Activated CD8-positive, alpha-beta memory T cell treated with anti-CD3 and anti-CD28 coated beads for 4 hours (primary cell): Measurements from ENCODE around the gene FERMT3.
"Not testable (repeated sequence)": the region's sequence is repeated elsewhere in the genome, so short reads cannot be mapped to it uniquely, and the experiment has no call there.

ENCODE experiments used
- DNase-seq, 2 donors: peaks; one replicate each; pipeline ENCODE4 v3.0.0-alpha.2; 2020; ENCODE audit warnings: low read depth in 2 of 2

The FERMT3 gene

DNA sequence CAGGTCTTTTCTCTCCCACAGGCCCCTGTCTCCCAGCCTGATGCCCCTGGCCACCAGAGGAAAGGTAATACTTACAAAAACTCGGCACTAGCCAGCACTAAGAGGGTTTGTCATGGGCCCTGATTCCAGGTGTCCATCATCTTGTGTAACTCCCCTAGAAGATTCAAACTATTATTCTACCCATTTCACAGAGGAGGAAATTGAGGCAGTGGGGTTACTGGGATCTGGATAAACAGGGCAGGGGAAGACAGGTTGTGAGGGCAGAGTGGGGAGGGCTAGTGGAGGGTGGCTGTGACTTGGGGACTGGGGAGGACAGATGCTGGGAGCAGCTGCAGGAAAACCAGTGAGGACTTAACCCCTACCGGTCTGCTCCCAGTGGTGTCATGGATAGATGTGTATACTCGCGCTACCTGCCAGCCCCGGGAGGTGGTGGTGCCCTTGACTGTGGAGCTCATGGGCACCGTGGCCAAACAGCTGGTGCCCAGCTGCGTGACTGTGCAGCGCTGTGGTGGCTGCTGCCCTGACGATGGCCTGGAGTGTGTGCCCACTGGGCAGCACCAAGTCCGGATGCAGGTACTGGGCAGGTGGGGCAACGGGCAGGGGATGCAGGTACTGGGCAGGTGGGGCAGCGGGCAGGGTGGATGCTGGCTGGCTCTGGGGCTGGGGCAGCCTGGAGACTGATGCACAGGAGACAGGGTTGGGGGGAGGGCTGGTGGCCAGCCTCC, 29.1 kb downstream of the FERMT3 start:
- no peak for DNase-seq

- no peak for DNase-seq
Observed at GRCh38 chr11:64237484-64237951, 31.0 kb downstream of the FERMT3 start.

GRCh38 chr11:64238076-64238475, 31.6 kb downstream of the FERMT3 start:
- no peak for DNase-seq

DNA sequence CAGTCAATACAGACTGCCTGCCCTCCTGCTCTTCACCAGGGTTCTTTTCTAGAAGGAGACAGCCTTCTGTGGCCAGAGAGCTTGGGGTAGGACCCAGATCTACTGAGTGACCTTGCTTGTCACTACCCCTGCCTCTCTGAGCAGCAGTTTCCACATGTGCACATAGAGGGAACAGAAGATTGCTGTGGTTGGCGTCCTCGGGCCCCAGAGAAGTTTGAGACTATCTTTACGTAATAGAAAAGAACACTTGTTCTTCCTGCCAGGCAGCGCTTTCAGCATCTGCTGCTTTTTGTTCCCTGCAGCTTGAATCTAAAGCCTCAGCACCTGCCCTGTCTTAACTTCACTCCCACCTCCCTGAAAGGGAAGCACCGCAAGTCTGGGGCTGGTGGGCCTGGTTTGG, 32.5 kb downstream of the FERMT3 start:
- DNase-seq, result no peak

DNA sequence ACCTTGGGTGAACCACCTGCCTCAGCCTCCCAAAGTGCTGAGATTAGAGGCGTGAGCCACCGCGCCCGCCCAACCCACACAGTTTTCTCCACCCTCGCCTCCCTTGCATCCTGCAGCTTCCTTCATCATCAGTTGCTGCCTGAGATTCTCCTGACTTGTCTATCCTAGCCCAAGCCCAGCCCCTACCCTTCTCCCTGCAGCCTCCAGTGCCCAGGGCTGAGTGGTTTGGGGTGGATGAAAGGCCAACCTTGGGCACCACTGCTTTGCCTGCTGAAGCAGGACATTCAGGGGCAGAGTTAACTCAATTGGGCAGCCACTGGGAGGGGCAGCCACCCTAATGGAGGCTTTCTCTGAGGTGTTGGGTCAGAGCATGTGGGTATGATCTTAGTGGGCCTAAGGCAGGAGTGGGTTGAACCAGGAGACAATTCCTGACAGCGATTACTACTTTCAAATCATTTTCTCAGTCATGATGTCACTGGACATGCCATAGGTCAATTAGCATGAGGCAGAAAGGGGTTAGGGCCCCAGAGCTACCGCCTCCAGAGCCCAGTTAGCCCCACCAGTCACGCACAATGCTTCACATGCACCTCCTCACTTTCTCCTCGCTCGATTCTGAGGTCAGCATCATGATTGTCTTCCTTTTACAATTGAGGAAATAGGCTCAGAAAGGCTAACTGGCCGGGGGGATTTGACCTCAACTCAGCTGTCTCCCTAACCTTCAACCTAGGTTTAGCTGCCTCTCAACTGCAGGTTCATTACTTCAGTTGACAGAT, 33.3 kb downstream of the FERMT3 start:
- DNase-seq, result no peak

- DNase-seq, result peak; percentile 95 to 96
Observed at GRCh38 chr11:64240435-64241240, 34.1 kb downstream of the FERMT3 start, which contains the start of gene FKBP2. TSS of gene FKBP2 (plus strand) at chr11:64241095. CDS start at chr11:64242388, 1,293 bp downstream.

DNA sequence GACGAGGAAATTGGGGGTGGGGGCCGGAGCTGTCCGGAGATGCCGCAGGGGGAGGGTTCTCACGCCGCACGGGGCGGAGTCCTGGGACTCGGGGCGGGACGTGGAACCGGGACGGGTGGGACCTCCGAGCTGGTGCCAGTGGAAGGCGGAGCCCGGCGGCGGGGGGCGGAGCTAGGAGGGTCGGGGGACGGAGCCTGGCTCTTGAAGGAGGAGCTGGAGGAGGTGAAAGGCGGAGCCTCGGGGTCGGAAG, 34.6 kb downstream of the FERMT3 start:
- DNase-seq, result peak in 1 of 2 donors; percentile 99

DNA sequence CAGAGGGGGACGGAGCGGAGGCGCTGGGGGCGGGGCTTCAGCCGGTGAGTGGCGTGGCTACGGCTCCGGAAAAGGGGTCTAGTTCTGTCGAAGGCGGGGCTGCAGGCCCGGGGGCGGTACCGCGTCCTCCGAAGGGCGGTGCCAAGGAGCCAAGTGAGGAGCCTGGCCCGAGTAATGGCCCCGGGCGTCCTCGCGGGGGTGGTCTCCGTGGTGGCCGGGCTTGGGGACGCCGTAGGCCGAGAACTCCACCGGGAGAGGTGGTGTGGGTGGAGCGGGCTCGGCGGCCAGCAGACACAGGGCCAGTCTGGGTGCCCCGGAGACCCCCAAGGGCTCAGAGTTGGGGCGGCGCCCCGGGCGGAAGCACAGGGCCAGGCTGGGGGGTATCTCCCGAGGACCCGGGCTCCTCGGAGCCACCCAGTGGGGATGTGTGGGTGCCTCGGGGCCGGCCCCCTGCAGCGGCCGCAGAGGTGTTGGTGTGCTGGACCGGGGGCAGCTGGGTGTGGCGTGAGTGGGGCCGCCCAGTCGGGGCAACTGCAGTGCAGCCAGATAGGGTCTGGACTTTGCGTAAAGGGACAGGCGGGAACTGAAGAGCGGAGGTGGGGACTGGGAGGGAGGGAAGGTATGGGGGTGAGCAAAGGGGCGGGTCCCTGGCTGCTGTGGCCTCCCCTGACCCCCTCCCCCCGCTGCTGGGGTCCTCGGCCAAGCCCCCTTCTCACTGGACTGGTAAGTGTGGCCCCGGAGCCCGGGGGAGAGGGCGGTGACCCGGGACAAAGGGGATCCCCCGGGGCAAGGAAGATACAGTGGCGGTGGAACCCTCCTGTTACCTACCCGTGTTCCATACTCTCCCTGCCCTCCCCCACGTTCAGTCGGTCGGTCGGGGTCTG, 35.2 kb downstream of the FERMT3 start:
- peak in 1 of 2 donors; percentile 100 for DNase-seq

- no peak for DNase-seq
Observed at GRCh38 chr11:64243236-64243854, 36.8 kb downstream of the FERMT3 start.

GRCh38 chr11:64244107-64244506, 37.6 kb downstream of the FERMT3 start:
- no peak for DNase-seq

DNA sequence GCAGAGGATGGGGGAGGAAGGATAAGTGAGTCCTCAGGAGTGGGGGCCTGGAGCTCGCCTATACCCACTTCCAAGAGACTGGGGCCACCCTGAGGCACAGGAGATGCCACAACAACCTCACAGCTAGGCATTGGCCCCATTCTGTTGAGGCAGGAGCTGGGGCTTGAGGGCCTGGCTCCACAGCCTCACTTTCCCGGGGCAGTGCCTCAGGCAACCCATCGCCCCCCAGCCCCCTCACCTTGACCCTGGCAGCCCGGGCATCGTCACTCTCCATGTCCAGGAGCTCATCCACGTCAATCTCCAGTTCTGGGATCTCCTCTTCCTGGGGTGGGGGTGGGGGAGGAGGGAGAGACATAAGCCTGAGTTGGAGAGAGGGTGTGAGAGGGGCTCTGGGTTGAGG, 38.4 kb downstream of the FERMT3 start:
- DNase-seq, result no peak

DNA sequence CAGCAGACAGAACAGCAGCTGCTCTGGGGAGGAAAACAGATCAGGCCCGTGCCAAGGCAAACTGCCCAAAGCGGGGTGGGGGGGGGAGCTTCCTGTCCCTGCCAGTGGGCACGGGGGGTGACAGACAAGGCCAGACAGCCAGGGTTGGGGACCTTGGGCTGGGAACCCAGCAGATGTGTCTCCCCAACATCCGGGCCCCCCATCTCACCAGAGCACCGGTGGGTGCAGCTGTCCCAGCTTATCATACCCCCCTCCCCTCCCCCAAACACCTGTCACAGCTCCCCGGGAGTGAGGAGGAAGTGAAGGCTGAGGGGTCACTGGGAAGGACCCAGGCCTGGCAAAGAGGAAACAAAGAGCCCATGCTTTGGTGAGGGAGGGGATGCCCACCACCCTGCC, 38.9 kb downstream of the FERMT3 start:
- DNase-seq, result no peak

GRCh38 chr11:64245797-64246620, 39.5 kb downstream of the FERMT3 start:
- DNase-seq, result peak; percentile 72 to 74

DNA sequence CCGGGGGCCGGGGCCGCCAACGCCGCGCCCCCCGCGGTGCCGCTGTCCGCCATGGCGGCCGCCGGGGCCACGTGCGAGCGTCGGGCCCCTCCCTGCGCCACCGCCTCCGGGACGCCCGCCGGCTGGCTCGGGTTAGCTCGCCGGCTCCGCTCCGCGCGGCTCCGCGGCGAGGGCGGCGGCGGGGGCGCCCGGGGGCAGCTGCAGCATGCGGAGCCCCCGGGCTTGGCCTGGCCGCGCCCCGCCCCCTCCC, 40.0 kb downstream of the FERMT3 start:
- DNase-seq, result not testable (repeated sequence)

- DNase-seq, result peak; percentile 59 to 66
Observed at GRCh38 chr11:64246871-64247728, 40.6 kb downstream of the FERMT3 start, which contains the start of gene PPP1R14B. TSS of gene PPP1R14B (minus strand) at chr11:64246943. CDS start at chr11:64246673, 270 bp downstream.

DNA sequence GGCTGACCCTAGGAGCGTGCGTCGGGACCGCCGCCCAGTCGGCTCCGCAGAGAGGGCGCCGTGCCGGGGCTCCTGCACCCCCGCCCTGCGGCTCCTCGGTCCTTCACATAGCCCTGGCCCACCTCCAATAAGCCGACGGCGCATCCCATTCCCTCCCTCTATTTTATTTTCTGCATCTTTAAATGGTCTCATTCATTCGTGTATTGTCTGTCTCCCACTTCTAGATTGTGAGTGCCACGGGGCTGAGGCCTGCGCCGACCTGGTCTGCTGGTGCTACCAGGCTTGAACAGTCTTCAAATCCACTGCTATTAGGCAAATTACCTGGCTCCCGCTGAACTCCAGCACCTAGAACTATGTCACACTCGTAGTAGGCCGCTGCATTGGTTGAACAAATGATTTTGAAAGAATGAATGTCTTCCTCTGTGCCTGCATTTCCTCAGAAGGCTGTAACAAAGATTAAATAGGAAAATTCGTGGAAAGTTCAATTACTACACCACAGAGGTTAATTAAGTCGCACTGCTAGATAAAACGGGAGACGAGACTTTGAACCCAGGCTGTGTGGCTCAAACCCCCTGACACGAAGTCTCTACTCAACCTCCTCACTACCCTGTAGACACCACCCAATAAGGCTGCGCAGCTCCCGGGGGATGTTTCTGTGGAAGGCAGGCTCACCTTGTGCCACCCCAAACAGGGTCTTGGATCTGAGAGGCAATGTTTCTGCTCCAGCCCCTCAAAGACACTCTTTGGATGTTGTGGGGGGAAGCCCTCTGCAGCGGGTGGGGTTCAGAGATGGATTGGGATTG, 41.4 kb downstream of the FERMT3 start:
- DNase-seq, result no peak

GRCh38 chr11:64248578-64248977, 42.1 kb downstream of the FERMT3 start:
- DNase-seq, result no peak

GRCh38 chr11:64249038-64249437, 42.5 kb downstream of the FERMT3 start:
- DNase-seq, result no peak
